Mucosa of descending colon (tissue), 3 donors: ENCODE results near the gene SWI5. TPM values are rescaled to one million over a fixed set of nuclear protein-coding genes. Genes with fewer than 3 reads are reported as not detected.

ENCODE experiments used
- ATAC-seq: fragments of 200-7000 bp; cut with Tn5 transposase; one replicate; pipeline ENCODE4 v1.9.1; 2020; ENCODE audit warnings: mild to moderate bottlenecking, moderate library complexity
- DNase-seq, 3 donors: peaks; one replicate each; pipeline ENCODE4 v3.0.0-alpha.2; 2020
- H3K36me3 ChIP-seq: fragments of 200-600 bp; one replicate; pipeline ENCODE4 v1.8.0; 2021; ENCODE audit warnings: low read depth, mild to moderate bottlenecking
- H3K4me1 ChIP-seq: fragments of 200-600 bp; one replicate; pipeline ENCODE4 v1.8.0; 2021; ENCODE audit warnings: low read depth, mild to moderate bottlenecking
- H3K4me3 ChIP-seq: fragments of 200-600 bp; one replicate; pipeline ENCODE4 v1.8.0; 2021; ENCODE audit warnings: mild to moderate bottlenecking
- H3K9me3 ChIP-seq: fragments of 200-600 bp; one replicate; pipeline ENCODE4 v1.8.0; 2021; ENCODE audit warnings: mild to moderate bottlenecking
- intact Hi-C, 2 donors: fragments of 100-400 bp; cut with DNase I in 1 of 2; cut with micrococcal nuclease in 1 of 2; formaldehyde crosslinking; loops; one replicate each; pipeline versions ENCODE4 v1.11.0 to v1.11.1; 2022; cut with DNase I, micrococcal nuclease
- total RNA-seq, 3 donors: library from RNA; stranded (reverse); fragmentation: NEBNext Ultra II Directional in 2 of 3; extraction: Animal tissue kit (Norgen Biotek cat#: 25700) in 2 of 3; gene quantifications; one replicate each; pipeline versions ENCODE4 v1.2.1 to v1.2.4, GENCODE V29; 2021 to 2023
- TF ChIP-seq, protein P1 (sequence below): fragments of 200-600 bp; IDR thresholded peaks from one replicate; pipeline ENCODE4 v1.8.0; 2022; ENCODE audit warnings: antibody characterized with exemption, mild to moderate bottlenecking
- donor health status: DM: no; HTN: no; CAD: no; lungs with moderate emphysema.
- donor health status: DM: no; HTN: no; CAD: no.
- donor health status: DM: no; HTN: yes; CAD: no.

The SWI5 gene
- total RNA-seq, 3 donors from 2014 or later = 10.6 to 13.8 (median 11.5) TPM

GRCh38 chr9:128324401-128324800 is 48.3 kb downstream of the SWI5 start:
- Histone ChIP-seq H3K4me1 (peaks cover 15% of the 10 kb centered on the region), H3K9me3 (no peaks in the 10 kb centered on the region), H3K36me3 (no peaks in the 10 kb centered on the region), H3K4me3 (no peak overlapping the region)
- intact Hi-C loops = no loop called here
- TF ChIP-seq, protein P1, sequence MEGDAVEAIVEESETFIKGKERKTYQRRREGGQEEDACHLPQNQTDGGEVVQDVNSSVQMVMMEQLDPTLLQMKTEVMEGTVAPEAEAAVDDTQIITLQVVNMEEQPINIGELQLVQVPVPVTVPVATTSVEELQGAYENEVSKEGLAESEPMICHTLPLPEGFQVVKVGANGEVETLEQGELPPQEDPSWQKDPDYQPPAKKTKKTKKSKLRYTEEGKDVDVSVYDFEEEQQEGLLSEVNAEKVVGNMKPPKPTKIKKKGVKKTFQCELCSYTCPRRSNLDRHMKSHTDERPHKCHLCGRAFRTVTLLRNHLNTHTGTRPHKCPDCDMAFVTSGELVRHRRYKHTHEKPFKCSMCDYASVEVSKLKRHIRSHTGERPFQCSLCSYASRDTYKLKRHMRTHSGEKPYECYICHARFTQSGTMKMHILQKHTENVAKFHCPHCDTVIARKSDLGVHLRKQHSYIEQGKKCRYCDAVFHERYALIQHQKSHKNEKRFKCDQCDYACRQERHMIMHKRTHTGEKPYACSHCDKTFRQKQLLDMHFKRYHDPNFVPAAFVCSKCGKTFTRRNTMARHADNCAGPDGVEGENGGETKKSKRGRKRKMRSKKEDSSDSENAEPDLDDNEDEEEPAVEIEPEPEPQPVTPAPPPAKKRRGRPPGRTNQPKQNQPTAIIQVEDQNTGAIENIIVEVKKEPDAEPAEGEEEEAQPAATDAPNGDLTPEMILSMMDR = no peak
- DNase-seq = no peak
- ATAC-seq = no peak

GRCh38 chr9:128325629-128326028 is 49.6 kb downstream of the SWI5 start:
- no peaks in the 10 kb centered on the region for H3K9me3 ChIP-seq
- DNase-seq = no peak
- no peak overlapping the region for H3K4me3 ChIP-seq
- ATAC-seq = no peak
- H3K4me1 ChIP-seq = peaks cover 15% of the 10 kb centered on the region
- TF ChIP-seq, protein P1 = no peak
- intact Hi-C loops = no loop called here
- H3K36me3 ChIP-seq = no peaks in the 10 kb centered on the region

DNA sequence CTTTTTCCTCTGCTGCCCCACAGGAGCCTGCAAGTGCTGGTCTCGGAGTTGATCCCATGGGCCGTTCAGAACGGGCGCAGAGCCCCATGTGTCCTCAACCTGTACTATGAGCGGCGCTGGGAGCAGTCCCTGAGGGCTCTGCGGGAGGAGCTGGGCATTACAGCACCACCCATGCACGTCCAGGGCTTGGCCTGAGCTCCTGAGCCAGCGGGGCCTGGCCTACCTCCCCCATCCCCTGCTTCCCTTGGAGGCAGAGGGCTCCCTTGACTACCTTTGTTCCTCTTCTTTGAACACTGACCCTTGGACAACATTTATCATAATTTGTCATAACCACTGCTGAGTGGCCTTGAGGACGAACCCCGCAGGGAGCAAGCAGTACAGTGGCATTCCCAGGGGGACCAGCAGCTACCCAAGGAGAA is 57.4 kb downstream of the SWI5 start:
- no peak for DNase-seq
- ATAC-seq = no peak
- Histone ChIP-seq H3K36me3 (no peaks in the 10 kb centered on the region), H3K4me1 (no peaks in the 10 kb centered on the region), H3K9me3 (no peaks in the 10 kb centered on the region), H3K4me3 (no peak overlapping the region)
- intact Hi-C loops = no loop called here
- TF ChIP-seq, protein P1 = no peak

- intact Hi-C loops = no loop called here
- no peaks in the 10 kb centered on the region for H3K4me1 ChIP-seq
- no peak overlapping the region for H3K4me3 ChIP-seq
- H3K9me3 ChIP-seq = no peaks in the 10 kb centered on the region
- TF ChIP-seq, protein P1 = no peak
- ATAC-seq (no peak), DNase-seq (no peak)
- no peaks in the 10 kb centered on the region for H3K36me3 ChIP-seq
Measured at GRCh38 chr9:128335161-128335560, 59.1 kb downstream of the SWI5 start.

GRCh38 chr9:128335914-128336313 is 59.8 kb downstream of the SWI5 start:
- DNase-seq (no peak), ATAC-seq (no peak)
- intact Hi-C loops = no loop called here
- Histone ChIP-seq H3K9me3 (no peaks in the 10 kb centered on the region), H3K4me3 (no peak overlapping the region), H3K36me3 (no peaks in the 10 kb centered on the region), H3K4me1 (no peaks in the 10 kb centered on the region)
- TF ChIP-seq, protein P1 = no peak

DNA sequence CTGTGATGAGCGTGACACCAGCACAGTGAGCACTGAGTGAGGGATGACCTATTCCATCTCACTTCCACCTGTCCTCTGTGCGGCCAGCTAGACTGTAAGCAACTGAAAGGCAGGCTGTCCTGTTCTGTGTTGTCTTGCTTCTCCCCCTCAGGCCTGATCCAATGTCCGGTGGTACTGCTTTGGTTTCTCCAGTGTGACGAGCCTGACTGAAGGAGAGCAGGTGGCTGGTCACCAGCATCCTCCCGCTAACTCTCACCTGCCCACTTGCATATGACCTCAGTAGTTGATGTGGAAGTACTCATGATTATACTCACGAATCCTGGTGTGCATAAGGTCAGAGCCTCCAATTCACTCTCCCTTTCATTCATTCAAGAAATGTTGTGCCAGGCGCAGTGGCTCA is 61.9 kb downstream of the SWI5 start:
- Histone ChIP-seq H3K9me3 (no peaks in the 10 kb centered on the region), H3K4me1 (no peaks in the 10 kb centered on the region), H3K4me3 (no peak overlapping the region), H3K36me3 (no peaks in the 10 kb centered on the region)
- ATAC-seq (no peak), DNase-seq (no peak)
- TF ChIP-seq, protein P1 = no peak
- intact Hi-C loops = no loop called here
